8988T (cell line): Measurements from ENCODE around the gene MRPL43.
"Not testable (repeated sequence)": the region's sequence is repeated elsewhere in the genome, so short reads cannot be mapped to it uniquely, and the experiment has no call there.

ENCODE experiments used
- DNase-seq: peaks from one replicate; pipeline ENCODE4 v3.0.0; 2011

MRPL43 gene

DNA sequence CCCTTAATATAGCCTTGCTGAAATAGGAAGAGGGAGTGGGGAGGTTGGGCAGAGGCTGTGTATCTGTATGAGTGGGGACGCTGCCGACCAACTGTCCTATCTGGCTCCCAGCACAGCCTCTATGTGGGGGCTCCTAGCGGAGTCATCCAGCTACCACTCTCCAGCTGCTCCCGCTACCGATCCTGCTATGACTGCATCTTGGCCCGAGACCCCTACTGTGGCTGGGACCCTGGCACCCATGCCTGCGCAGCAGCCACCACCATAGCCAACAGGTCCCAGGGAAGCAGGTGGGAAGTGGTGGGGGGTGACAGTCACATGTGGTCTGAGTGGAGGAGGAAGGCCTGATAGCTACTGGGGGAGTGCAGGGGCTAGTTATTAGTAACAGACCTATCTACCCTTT lies 6.6 kb downstream of the MRPL43 start:
- no peak for DNase-seq

- no peak for DNase-seq
These were observed 7.0 kb downstream of the MRPL43 start for GRCh38 chr10:100980311-100980710.

- DNase-seq, result no peak
These were observed 7.5 kb downstream of the MRPL43 start for GRCh38 chr10:100979791-100980272.

- DNase-seq, result no peak
These were observed 8.4 kb downstream of the MRPL43 start for GRCh38 chr10:100978901-100979195.

DNA sequence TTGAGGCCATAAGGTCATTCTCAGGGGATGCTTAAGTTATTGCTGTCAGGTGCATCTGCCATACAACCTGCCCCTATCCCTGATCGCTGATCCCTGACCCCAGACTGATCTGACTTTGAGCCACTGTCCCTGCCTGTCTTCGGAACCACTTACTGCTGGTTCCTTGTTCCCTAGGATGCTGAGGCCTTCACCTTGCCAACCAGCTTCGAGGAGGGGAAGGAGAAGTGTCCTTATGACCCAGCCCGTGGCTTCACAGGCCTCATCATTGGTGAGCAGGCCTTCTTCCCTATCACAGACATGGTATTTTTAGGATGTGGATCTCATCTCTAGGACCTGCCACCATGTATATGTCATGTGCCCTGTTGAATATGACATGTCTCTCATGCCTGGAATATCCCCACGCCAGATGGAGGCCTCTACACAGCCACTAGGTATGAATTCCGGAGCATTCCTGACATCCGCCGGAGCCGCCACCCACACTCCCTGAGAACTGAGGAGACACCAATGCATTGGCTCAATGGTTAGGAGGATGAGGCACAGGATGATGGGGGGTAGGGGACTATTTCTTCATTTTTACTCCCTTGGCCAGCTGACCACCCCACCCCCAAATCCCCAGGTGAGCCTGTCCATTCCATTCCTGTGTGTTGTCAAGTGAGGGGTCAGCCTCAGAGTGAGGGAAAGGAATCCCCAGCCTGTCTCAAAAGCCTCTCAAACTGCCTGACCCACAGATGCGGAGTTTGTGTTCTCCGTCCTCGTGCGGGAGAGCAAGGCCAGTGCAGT lies 9.0 kb downstream of the MRPL43 start:
- DNase-seq, result no peak

DNA sequence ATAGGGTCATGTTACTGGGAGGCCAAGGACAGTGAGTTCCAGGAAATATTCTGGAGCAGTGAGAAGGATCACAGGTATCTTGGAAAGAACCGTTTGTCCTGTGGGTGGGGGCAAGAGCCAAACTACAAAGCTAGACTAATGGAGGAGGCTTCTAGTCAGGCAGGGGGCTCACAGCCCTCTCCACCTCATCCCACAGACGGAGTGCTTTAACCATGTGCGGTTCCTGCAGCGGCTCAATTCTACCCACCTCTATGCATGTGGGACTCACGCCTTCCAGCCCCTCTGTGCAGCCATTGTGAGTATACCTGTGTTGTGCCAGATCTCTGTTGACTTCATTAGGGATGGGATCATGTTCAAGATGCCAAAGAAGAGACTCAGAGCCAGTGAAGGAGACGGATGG lies 9.9 kb downstream of the MRPL43 start:
- no peak for DNase-seq

DNA sequence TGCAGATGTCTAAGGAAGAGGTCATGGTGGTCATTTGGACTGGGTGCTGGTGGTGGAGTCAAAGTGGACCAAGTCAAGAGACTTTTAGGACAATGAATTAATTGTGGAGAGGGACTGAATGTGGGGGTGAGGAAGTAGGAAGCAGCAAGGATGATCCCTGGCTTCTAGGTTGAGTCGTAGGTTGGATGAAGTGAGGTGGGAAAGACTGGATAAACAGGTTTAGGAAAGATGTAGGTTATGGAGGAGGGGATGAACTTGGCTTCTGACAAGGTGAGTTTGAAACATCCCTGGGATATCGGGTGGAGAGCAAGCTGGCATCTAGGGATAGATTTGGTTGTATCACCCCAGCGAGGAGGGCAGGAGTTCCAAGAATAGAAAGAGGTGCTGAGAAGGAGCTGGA lies 10.4 kb downstream of the MRPL43 start:
- DNase-seq, result no peak

- DNase-seq, result not testable (repeated sequence)
These were observed 11.9 kb downstream of the MRPL43 start for GRCh38 chr10:100975397-100975796.

GRCh38 chr10:100972904-100973535 lies 14.3 kb downstream of the MRPL43 start:
- DNase-seq, result no peak

DNA sequence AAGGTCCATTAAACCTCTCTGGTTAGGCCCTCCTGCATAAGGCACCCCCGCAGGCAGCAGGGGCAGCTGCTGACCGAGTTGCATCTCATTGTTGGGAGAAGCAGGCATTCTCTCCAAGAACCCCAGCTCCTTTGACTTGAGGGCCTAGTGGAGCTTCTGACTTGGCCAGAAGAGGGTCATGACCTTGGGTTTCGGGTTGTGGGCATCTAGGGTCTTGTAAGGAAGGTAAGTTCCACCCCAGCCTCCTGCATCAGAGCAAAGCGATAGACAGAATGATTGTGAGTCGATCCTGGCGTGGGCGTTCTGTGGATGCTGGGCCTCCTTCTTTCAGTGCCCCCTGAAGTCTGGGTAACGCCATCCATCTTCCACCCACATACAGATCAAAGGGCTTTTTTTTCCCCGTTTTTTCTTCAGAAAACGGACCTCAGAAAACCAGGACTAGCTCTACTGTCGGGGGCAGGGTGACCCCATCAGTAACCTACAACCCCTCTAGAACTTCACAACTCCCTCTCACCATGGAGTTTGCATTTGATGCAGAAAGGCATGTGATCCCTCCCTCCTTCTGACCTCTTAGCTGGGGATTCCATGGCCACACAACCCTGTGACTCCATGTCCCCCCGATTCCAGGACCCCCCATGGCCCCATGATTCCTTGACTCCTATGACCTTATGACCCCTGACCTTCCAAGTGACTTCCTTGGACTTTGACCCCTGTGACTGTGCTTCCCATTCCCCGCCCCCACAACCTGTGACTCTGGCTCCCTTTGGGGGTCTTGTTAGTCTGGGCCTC lies 15.0 kb downstream of the MRPL43 start:
- DNase-seq, result no peak

GRCh38 chr10:100970914-100971811 lies 16.1 kb downstream of the MRPL43 start:
- DNase-seq, result no peak

DNA sequence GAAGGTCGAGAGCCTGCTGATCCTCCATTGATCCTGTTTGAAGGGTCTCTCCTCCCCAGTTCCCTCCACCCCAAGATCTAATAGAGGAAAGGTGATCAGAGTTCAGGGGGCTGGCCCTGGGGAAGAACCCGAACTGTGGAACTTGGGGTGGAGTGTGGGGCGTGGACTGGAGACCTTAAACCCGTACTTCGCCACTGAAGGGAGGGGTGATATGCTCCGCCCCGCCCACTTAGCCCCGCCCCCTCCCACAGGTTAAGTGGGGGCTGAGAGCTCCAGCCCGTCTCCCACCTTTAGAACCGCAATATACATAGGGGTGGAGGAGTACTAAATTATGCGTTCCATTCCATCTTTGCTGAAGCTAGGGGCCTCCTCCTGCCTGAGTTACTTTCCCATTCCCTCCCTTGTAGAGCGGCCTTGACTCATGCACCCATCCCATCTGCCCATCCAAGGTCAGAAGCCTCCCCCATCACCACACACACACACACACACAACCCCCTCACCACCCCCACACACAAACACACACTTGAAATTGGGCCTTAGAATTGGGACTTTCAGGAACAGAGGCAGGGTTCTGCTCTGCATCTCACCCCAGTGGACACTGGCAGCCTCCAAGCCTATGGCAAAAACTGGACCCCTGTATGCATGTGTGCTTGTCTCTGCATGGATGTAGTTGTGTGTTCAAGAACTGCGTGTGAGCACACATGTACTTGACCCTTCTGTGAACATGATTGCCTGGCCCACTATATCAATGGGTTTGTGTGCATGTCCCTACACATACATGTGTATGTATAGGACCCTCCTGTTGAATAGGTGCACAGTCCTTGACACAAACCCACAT lies 17.0 kb downstream of the MRPL43 start:
- DNase-seq, result no peak

DNA sequence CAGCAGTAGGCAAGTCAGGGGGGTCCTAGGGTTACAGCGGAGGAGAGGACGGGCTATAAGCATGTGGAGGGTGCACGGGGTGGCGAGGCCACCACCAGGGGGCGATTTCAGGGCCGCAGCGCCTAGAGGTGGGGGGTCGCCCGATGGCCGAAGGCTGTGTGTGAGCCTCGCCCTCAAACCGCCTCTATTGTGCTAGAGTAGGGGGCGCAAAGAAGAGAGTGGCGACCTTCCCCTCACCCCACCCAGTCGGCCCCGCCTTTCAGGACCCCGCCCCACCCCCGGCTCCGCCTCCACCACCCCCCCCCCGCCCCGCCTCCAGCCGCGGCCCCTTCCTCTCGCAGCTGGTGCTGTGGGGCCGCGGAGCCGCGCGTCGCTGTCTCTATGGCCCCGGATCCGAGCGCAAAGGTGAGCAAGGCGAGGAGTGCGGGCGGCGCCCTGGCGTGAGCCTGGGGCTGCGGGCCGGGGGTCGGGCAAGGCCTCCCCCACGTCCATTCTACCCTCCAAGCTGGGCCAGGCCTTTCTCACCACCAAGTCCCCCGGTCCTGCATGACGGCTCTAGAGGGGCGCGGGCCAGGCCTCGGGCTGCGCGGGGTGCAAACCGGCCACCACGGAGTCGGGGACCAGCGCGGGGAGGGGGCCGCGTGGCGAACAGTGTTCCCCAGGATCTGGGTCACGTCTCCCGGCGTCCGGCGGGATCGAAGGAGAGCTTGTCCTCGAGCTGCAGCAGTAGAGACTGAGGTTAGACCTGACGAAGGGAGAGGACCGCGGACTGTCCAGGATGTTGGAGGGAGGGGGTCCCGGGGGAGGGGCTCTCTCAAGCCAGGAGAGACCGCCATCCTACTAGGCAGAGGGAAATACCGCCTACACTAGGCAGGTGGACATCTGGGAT lies 17.9 kb downstream of the MRPL43 start, which contains the start of gene SEMA4G:
Gene SEMA4G (plus strand): TSS at position 318 of the 889 bp plus-strand sequence. CDS start 3,409 bp downstream, outside the sequence.
- peak; percentile 68 for DNase-seq

- DNase-seq, result no peak
These were observed 18.5 kb downstream of the MRPL43 start for GRCh38 chr10:100968863-100969186.

DNA sequence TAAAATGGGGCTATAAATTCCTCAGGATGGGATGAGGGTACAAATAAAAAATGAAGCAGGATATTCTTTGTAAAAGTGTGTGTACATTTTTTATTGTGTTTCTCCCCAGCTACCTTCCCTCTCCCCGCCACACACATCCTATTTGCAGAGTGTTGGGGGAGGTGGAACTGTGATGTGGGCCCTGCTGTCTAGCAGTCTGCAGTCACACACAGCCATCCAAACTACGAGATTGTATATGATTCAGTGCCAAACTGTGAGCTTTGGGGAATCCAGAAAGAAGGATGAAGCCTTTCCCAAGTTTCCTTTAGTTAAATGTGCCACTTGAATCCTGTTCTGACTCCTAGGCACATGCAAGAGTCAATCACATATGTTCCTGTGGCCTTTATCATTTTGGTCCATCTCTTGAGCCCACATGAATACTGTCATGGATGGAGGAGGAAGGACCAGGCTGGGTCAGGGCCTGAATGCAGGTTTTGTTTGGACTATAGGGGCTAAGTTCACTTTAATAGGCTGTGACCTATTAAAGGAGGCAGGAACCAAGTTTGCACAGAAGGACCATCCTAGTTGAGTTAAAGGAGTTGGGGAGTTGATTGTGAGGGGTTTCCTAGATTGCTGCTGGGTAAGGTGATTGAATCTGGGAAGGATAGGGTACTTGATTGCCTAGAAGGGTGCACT lies 19.1 kb downstream of the MRPL43 start:
- no peak for DNase-seq

DNA sequence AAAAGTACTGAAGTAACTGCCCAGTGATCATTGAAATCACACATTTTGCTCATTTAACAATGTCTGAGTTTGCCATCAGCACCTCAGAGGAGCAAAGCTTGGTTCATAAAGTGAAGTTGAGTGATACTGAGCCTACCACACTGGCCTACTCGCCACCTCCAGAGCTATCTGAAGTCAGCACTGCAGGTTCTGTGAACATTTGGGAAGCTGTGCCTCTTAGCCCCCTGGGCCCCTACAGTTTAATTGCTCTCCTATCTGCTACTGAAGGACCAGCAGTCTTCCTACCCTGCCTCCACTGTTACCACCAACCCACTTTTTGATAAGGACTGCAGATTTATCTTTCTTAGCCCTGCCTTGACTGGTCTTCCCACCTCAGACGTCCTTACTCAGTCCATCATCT lies 20.0 kb downstream of the MRPL43 start:
- DNase-seq, result no peak

- DNase-seq, result no peak
These were observed 20.4 kb downstream of the MRPL43 start for GRCh38 chr10:100966887-100967286.

- DNase-seq, result no peak
These were observed 21.5 kb downstream of the MRPL43 start for GRCh38 chr10:100965820-100966219.

DNA sequence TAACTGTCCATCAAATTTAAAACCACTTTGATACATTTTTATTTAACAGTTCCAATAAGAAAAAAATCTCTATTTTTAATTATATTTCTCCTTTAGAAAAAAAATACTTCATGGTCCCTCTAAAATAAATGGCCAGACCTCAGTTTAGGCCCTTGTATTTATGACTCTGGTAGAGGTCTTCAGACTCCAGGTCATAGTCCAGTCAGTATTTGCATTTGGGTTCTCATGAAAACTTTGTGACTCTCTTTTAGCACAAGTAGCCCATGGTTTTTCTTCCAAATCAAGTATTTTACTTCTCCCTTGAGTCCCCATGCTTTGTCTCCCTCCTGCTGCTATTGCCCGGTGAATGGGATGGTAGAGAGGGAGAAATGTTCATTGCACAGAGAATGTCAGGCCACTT lies 23.5 kb downstream of the MRPL43 start:
- no peak for DNase-seq
